NCI-H748 treated with DMSO at 0.1 percent for 48 hours (cell line): ENCODE results near the gene CIAO2B.
"Not testable (repeated sequence)": the region's sequence is repeated elsewhere in the genome, so short reads cannot be mapped to it uniquely, and the experiment has no call there.

Source experiments
- DNase-seq: peaks from one replicate; lab custom pipeline; 2025; lab: John Stamatoyannopoulos, UW

Gene CIAO2B

DNA sequence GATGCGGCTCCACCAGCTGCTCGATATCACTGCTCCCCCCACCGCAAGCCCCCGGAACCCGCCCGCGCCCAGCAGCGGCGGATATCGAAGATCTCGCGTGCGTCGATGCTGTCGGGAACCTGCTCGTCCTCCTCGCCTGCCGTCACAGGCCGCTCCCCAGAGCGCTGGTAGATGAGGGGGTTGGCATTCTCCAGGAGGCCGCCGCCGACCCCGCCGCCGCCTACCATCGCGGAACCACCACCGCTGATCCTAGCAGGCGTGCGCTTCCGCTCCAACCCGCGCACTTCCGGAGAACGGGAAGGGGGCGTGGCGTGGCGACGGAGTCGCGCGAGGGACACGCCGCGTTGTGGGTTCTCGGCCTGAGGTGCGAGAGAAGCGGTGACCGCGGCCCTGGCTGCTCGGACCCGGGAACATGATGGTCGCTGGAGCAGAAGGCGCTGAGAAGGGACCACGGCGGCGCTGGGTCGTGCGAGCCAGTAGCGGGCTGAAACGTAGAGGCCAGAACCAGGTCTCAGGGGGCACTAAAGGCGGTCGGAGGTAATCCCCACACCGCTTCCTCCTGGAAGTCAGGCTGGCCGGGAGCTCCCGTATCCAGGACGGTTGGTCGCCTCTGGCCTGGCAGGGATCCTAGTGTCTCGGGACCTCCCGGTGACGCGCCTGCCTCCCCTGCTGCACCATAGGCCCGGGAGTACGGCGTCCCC, at the start of gene CIAO2B:
TSS of gene CIAO2B (minus strand) at position 265 of the 701 bp plus-strand sequence. CDS start at position 227, 38 bp downstream.
- peak; percentile 18 for DNase-seq

GRCh38 chr16:66983033-66983432, 48.8 kb upstream of the CIAO2B start:
- DNase-seq, result no peak

- DNase-seq, result no peak
Observed at GRCh38 chr16:66979011-66979717, 45.0 kb upstream of the CIAO2B start.

DNA sequence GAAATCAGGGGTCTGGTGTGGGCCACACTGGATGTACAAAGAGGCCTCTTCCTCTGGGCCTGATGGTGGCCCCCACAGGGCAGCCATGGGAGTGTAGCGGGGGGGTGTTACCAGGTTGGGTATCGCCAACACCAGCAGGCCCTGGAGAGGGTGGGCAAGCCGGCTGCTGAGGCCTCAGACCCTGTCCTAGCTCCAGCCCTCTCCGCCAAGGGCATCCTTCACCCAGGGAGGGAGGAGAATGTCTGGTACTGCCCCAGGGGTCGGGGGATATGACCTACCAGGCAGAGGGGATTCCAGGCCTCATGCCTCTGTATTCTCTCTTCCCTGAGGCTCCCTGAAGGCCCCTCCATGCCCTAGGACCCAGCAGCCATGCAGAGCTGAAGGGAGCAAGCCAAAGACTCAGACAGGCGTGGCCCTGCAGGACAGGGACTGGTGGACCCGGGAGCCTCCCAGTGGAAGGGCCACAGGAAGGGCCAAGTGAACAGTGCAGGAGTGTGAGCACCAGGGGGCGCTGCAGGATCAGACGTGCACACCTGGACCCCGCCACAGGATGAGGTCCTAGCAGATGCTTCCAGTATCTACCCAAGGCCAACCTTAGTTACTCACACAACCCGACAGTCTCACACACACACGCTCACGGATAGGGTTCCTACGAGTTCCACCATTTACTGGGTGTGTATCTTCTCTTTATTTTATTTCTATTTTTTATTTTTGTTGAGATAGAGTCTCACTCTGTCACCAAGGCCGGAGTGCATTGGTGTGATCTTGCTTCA, 43.3 kb upstream of the CIAO2B start:
- DNase-seq, result peak; percentile 46

GRCh38 chr16:66976746-66977145, 42.5 kb upstream of the CIAO2B start:
- no peak for DNase-seq

- no peak for DNase-seq
Observed at GRCh38 chr16:66975302-66975893, 41.2 kb upstream of the CIAO2B start.

DNA sequence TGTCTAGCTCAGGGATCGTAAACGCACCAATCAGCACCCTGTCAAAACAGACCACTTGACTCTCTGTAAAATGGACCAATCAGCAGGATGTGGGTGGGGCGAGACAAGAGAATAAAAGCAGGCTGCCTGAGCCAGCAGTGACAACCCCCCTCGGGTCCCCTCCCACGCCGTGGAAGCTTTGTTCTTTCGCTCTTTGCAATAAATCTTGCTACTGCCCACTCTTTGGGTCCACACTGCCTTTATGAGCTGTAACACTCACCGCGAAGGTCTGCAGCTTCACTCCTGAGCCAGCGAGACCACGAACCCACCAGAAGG, 40.7 kb upstream of the CIAO2B start:
- not testable (repeated sequence) for DNase-seq

DNA sequence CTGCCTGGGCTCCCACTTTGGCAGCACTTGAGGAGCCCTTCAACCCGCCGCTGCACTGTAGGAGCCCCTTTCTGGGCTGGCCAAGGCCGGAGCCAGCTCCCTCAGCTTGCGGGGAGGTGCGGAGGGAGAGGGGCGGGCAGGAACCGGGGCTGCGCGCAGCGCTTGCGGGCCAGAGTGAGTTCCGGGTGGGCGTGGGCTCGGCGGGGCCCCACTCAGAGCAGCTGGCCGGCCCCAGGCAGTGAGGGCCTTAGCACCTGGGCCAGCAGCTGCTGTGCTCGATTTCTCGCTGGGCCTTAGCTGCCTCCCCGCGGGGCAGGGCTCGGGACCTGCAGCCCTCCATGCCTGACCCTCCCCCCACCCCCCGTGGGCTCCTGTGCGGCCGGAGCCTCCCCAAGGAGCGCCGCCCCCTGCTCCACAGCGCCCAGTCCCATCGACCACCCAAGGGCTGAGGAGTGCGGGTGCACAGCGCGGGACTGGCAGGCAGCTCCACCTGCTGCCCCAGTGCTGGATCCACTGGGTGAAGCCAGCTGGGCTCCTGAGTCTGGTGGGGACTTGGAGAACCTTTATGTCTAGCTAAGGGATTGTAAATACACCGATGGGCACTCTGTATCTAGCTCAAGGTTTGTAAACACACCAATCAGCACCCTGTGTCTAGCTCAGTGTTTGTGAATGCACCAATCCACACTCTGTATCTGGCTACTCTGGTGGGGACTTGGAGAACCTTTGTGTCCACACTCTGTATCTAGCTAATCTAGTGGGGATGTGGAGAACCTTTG, 40.1 kb upstream of the CIAO2B start:
- DNase-seq, result not testable (repeated sequence)

DNA sequence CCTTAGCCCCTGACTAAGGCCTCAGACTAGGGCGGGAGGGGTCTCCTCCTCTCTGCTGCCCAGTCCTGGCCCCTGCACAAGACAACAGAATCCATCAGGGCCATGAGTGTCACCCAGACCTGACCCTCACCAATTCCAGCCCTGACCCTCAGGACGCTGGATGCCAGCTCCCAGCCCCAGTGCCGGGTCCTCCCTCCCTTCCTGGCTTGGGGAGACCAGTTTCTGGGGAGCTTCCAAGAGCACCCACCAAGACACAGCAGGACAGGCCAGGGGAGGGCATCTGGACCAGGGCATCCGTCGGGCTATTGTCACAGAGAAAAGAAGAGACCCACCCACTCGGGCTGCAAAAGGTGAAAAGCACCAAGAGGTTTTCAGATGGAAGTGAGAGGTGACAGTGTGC, 39.5 kb upstream of the CIAO2B start:
- DNase-seq, result no peak

DNA sequence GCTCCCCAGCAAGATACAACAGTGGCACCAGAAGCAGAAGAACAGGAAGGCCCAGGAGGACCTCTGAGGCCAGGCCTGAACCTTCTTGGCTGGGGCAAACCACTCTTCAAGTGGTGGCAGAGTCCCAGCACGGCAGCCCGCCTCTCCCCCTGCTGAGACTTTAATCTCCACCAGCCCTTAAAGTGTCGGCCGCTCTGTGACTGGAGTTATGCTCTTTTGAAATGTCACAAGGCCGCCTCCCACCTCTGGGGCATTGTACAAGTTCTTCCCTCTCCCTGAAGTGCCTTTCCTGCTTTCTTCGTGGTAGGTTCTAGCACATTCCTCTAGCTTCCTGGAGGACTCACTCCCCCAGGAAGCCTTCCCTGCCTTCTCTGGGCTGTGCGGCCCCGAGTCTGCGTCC, 38.8 kb upstream of the CIAO2B start:
- DNase-seq, result no peak

- no peak for DNase-seq
Observed at GRCh38 chr16:66970775-66971720, 36.8 kb upstream of the CIAO2B start.

- no peak for DNase-seq
Observed at GRCh38 chr16:66968847-66969246, 34.6 kb upstream of the CIAO2B start.

DNA sequence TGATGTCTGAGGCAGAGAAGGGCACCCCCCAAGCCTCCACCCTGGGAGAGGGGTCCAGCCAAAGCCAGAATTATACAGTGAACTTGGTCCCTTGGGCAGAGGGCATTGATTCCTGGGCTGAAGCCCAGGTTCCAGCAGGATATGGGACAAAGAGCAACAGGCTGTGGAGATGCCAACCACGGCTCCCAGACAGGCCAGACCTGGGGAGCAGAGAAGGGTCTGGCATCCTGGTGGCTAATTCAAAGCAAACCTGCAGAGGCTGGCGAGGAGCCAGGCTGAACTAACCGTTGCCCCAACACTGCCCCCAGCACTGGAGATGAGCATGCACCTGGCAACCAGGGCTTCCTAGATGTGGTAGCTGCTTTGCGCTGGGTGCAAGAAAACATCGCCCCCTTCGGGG, 29.8 kb upstream of the CIAO2B start:
- DNase-seq, result no peak

DNA sequence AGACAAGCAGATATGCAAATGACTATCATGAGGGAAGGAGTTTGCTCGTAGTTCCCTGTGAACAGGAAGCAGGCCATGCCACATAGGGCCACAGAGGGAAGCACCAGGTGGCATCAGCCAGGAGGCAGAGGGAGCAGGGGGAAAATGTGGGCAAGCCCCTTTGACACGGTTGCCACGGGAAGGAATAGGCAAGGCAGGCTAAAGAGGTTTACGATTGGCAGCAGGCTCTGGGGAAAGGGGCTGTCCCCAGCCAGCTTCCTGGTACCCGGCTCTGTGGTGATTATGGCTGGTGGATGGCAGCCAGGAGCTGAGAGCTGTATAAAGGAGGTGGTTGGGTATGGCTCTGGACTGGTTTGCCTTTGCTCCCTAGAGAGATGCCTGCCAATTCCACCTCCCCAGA, 27.7 kb upstream of the CIAO2B start:
- no peak for DNase-seq

DNA sequence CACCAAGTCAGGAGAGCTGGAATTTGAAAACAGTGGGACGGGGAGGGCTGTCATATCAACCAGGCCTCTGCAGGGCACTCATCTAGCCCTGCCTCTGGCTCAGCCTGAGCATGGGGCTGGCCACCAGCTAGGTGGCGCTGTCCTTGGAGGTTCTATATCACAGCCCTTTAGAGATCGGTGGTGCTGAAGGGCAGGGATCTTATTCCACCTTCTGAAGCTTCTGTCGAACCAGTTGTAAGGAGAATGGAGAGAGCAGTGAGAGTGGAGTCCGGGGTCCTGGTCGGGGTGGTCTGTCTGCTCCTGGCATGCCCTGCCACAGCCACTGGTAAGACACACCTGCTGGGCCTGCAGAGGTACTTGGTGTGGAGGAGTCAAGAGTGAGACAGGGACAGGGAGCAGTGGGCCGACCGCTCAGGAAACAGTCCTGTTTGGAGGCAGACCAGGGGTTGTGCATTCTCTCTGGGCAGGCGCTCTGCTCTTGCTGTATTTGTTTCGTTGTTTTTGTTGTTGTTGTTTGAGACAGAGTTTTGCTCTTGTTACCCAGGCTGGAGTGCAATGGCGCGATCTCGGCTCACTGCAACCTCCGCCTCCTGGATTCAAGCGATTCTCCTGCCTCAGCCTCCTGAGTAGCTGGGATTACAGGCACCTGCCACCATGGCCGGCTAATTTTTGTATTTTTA, 27.0 kb upstream of the CIAO2B start, which contains the start of gene CES3:
TSS of gene CES3 (plus strand) at position 202 of the 680 bp plus-strand sequence. CDS start at position 244, 42 bp downstream.
- DNase-seq, result peak; percentile 24

- DNase-seq, result no peak
Observed at GRCh38 chr16:66960270-66960669, 26.1 kb upstream of the CIAO2B start.

GRCh38 chr16:66959704-66960161, 25.5 kb upstream of the CIAO2B start:
- DNase-seq, result no peak

- no peak for DNase-seq
Observed at GRCh38 chr16:66958857-66959703, 24.9 kb upstream of the CIAO2B start.

DNA sequence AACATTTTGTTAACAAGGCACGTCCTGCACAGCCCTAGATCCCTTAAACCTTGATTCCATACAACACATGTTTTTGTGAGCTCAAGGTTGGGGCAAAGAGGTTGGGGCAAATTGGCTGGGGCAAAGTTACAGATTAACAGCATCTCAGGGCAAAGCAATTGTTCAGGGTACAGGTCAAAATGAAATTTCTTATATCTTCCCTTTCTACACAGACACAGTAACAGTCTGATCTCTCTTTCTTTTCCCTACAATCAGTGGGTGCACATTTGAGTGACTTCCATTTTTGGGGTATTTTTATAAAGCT, 21.9 kb upstream of the CIAO2B start:
- DNase-seq, result not testable (repeated sequence)
